HG02973 (cell line): ENCODE measurements around the gene ARF4.
"Not testable (repeated sequence)": the region's sequence is repeated elsewhere in the genome, so short reads cannot be mapped to it uniquely, and the experiment has no call there.

Experiments
- ATAC-seq: cut with Tn5 transposase; IDR thresholded peaks from one replicate; pipeline ENCODE4 v1.9.1; 2021; ENCODE audit warnings: moderate library complexity; ENCODE audit not compliant: unreplicated experiment

ARF4 gene

GRCh38 chr3:57597127-57597923 lies at the start of gene ARF4:
ARF4 (minus strand) TSS chr3:57597344; CDS start chr3:57597140, 204 bp downstream.
- peak; percentile 91 for ATAC-seq

- no peak for ATAC-seq
Observed at GRCh38 chr3:57646723-57647122, 49.6 kb upstream of the ARF4 start.

- ATAC-seq: no peak
Observed at GRCh38 chr3:57644740-57645139, 47.6 kb upstream of the ARF4 start.

GRCh38 chr3:57637391-57637790 lies 40.2 kb upstream of the ARF4 start:
- no peak for ATAC-seq

GRCh38 chr3:57634259-57634658 lies 37.1 kb upstream of the ARF4 start:
- ATAC-seq: not testable (repeated sequence)

- no peak for ATAC-seq
Observed at GRCh38 chr3:57627976-57628375, 30.8 kb upstream of the ARF4 start.

- no peak for ATAC-seq
Observed at GRCh38 chr3:57624801-57625200, 27.7 kb upstream of the ARF4 start.

- no peak for ATAC-seq
Observed at GRCh38 chr3:57622362-57622761, 25.2 kb upstream of the ARF4 start.

- ATAC-seq: no peak
Observed at GRCh38 chr3:57617739-57618138, 20.6 kb upstream of the ARF4 start.

GRCh38 chr3:57616233-57616632 lies 19.1 kb upstream of the ARF4 start:
- no peak for ATAC-seq

GRCh38 chr3:57611870-57612269 lies 14.7 kb upstream of the ARF4 start:
- ATAC-seq: not testable (repeated sequence)

- ATAC-seq: no peak
Observed at GRCh38 chr3:57605683-57606082, 8.5 kb upstream of the ARF4 start.

- ATAC-seq: no peak
Observed at GRCh38 chr3:57604971-57605370, 7.8 kb upstream of the ARF4 start.

GRCh38 chr3:57600195-57600594 lies 3.1 kb upstream of the ARF4 start:
- no peak for ATAC-seq

GRCh38 chr3:57598765-57599360 lies 1.7 kb upstream of the ARF4 start:
- no peak for ATAC-seq

GRCh38 chr3:57596495-57597126 lies 533 bp downstream of the ARF4 start:
- no peak for ATAC-seq

- no peak for ATAC-seq
Observed at GRCh38 chr3:57594576-57594975, 2.6 kb downstream of the ARF4 start.

GRCh38 chr3:57594144-57594543 lies 3.0 kb downstream of the ARF4 start:
- no peak for ATAC-seq

- ATAC-seq: no peak
Observed at GRCh38 chr3:57592306-57592705, 4.8 kb downstream of the ARF4 start.

GRCh38 chr3:57587905-57588304 lies 9.2 kb downstream of the ARF4 start:
- ATAC-seq: no peak

GRCh38 chr3:57586778-57587177 lies 10.4 kb downstream of the ARF4 start:
- ATAC-seq: no peak

- ATAC-seq: no peak
Observed at GRCh38 chr3:57583544-57583943, 13.6 kb downstream of the ARF4 start.
